Keratinocyte (primary cell): Measurements from ENCODE around the gene MRTFA. TPM values are rescaled to one million over a fixed set of nuclear protein-coding genes. Genes with fewer than 3 reads are reported as not detected.

Source experiments
- DNase-seq: peaks from one replicate; pipeline ENCODE4 v3.0.0-alpha.2; 2011; ENCODE audit warnings: low read depth, missing footprints, low spot score
- FAIRE-seq: peaks from 2 replicates; lab custom pipeline; 2011; peaks lifted over from hg19 to GRCh38; lab: Jason Lieb, UNC
- H2AFZ ChIP-seq: 2 replicates; pipeline ENCODE4 v1.6.0; 2012; ENCODE audit warnings: low read length, control low read depth, inconsistent platforms; ENCODE audit not compliant: control insufficient read depth
- H3K27ac ChIP-seq: 2 replicates; pipeline ENCODE4 v1.5.1; 2011; ENCODE audit warnings: low read length; ENCODE audit not compliant: control insufficient read depth, insufficient read depth
- H3K27me3 ChIP-seq: 3 replicates; pipeline ENCODE4 v1.6.0; 2011; ENCODE audit warnings: low read length; ENCODE audit not compliant: control insufficient read depth, insufficient read depth; ENCODE audit errors: extremely low read depth
- H3K36me3 ChIP-seq, 2 experiments: 2 replicates in 1 of 2; 3 replicates in 1 of 2; pipeline ENCODE4 v1.5.1; 2011; ENCODE audit warnings: low read length in 2 of 2, mild to moderate bottlenecking in 1 of 2; ENCODE audit not compliant: control insufficient read depth in 2 of 2, insufficient read depth in 2 of 2; ENCODE audit errors: extremely low read depth in 1 of 2
- H3K4me1 ChIP-seq: 3 replicates; pipeline ENCODE4 v1.5.1; 2011; ENCODE audit warnings: low read length; ENCODE audit not compliant: control insufficient read depth, insufficient read depth; ENCODE audit errors: extremely low read depth
- H3K4me2 ChIP-seq: 3 replicates; pipeline ENCODE4 v1.6.0; 2011; ENCODE audit warnings: low read depth, low read length; ENCODE audit not compliant: control insufficient read depth, insufficient read depth; ENCODE audit errors: extremely low read depth
- H3K4me3 ChIP-seq, 3 experiments: fragments of 200-600 bp in 1 of 3; sonication (generic) in 1 of 3; 2 replicates in 2 of 3; 3 replicates in 1 of 3; pipeline ENCODE4 v1.5.1; 2011 to 2016; ENCODE audit warnings: low read length in 3 of 3, mild to moderate bottlenecking in 3 of 3, control low read depth in 2 of 3, inconsistent platforms in 1 of 3, low read depth in 1 of 3, mixed read lengths in 1 of 3, mixed run types in 1 of 3, moderate library complexity in 1 of 3; ENCODE audit not compliant: control insufficient read depth in 2 of 3, insufficient read depth in 2 of 3; ENCODE audit errors: extremely low read depth in 1 of 3
- H3K79me2 ChIP-seq: 2 replicates; pipeline ENCODE4 v1.6.0; 2012; ENCODE audit warnings: low read length; ENCODE audit not compliant: control insufficient read depth, insufficient read depth
- H3K9ac ChIP-seq: 3 replicates; pipeline ENCODE4 v1.6.0; 2011; ENCODE audit warnings: low read length; ENCODE audit not compliant: control insufficient read depth, insufficient read depth; ENCODE audit errors: extremely low read depth
- H3K9me1 ChIP-seq: 3 replicates; pipeline ENCODE4 v1.6.0; 2011; ENCODE audit warnings: low read length; ENCODE audit not compliant: control insufficient read depth, insufficient read depth; ENCODE audit errors: extremely low read depth
- H3K9me3 ChIP-seq: 2 replicates; pipeline ENCODE4 v1.5.1; 2012; ENCODE audit warnings: low read depth, low read length; ENCODE audit not compliant: control insufficient read depth
- H4K20me1 ChIP-seq: 3 replicates; pipeline ENCODE4 v1.6.0; 2011; ENCODE audit warnings: low read length; ENCODE audit not compliant: control insufficient read depth, insufficient read depth; ENCODE audit errors: extremely low read depth
- EZH2 ChIP-seq: IDR thresholded peaks from one replicate; pipeline ENCODE4 v1.6.1; 2012; ENCODE audit warnings: inconsistent platforms, mild to moderate bottlenecking, low read length, moderate library complexity
- dilution Hi-C: fragments of 300-500 bp; cut with MboI; formaldehyde crosslinking; loops from one replicate; pipeline ENCODE4 v1.7.0; 2020; ENCODE audit warnings: low sequenced_read_pairs; ENCODE audit not compliant: extremely low pct_ligation_motif_present
- polyA plus RNA-seq, 5 experiments: library from polyadenylated mRNA; depleted of rRNA in 3 of 5; stranded (reverse) in 3 of 5; stranded (forward) in 1 of 5; unstranded in 1 of 5; fragments of >200 nt; gene quantifications; 1 replicate in 1 of 5; 2 replicates in 3 of 5; 3 replicates in 1 of 5; pipeline versions ENCODE4 v1.2.1 to v1.2.3, GENCODE V29; 2011 to 2012; ENCODE audit warnings: missing spikeins in 2 of 5, low read depth in 1 of 5, low replicate concordance in 1 of 5
- TF ChIP-seq, protein P1 (sequence below), 3 experiments: IDR thresholded peaks in 1 of 3; conservative IDR thresholded peaks in 1 of 3; optimal IDR thresholded peaks in 1 of 3; 2 replicates in 2 of 3; 3 replicates in 1 of 3; pipeline versions ENCODE3 to v1.5.1; 2011; ENCODE audit warnings: low read length in 3 of 3, mild to moderate bottlenecking in 3 of 3, moderate library complexity in 2 of 3, control low read depth in 1 of 3, inconsistent platforms in 1 of 3; ENCODE audit not compliant: insufficient read depth in 2 of 3; ENCODE audit errors: extremely low read depth in 1 of 3

Gene MRTFA
- polyA plus RNA-seq, 1 donor (not counting 4 experiments of a cell fraction or from before 2014, with no cell fraction given), result 6.5 TPM

DNA sequence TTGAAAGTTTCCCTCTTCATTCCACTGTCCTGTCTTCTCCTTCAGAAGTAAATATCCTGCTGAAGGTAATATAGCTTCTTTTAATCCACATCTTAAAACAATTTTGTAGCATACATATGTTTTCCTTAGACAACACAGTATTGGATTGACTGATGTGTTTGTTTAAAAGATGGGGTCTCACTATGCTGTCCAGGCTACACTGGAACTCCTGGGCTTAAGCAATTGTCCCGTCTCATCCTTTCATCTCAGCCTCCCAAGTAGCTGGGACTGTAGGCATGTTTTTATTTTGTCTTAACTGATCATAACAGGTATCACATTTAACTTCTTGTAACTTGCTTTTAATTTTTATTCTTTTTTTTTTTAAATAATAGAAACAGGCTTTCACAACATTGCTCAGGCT lies 55.9 kb downstream of the MRTFA start:
- Histone ChIP-seq H3K9ac (no peak overlapping the region), H3K9me1 (no peaks in the 10 kb centered on the region), H3K4me2 (no peak overlapping the region), H3K27ac (no peak overlapping the region), H3K4me1 (no peaks in the 10 kb centered on the region), H3K27me3 (no peaks in the 10 kb centered on the region), H3K9me3 (no peaks in the 10 kb centered on the region), H2AFZ (no peak overlapping the region), H3K79me2 (peaks cover 75% of the 10 kb centered on the region), H3K36me3 (peaks cover 1 to 16% of the 10 kb centered on the region in 2 experiments), H4K20me1 (no peaks in the 10 kb centered on the region), H3K4me3 (no peak overlapping the region)
- FAIRE-seq (no peak), DNase-seq (no peak)
- dilution Hi-C loops, result no loop called here
- TF ChIP-seq EZH2, result no peak
- TF ChIP-seq, protein P1, sequence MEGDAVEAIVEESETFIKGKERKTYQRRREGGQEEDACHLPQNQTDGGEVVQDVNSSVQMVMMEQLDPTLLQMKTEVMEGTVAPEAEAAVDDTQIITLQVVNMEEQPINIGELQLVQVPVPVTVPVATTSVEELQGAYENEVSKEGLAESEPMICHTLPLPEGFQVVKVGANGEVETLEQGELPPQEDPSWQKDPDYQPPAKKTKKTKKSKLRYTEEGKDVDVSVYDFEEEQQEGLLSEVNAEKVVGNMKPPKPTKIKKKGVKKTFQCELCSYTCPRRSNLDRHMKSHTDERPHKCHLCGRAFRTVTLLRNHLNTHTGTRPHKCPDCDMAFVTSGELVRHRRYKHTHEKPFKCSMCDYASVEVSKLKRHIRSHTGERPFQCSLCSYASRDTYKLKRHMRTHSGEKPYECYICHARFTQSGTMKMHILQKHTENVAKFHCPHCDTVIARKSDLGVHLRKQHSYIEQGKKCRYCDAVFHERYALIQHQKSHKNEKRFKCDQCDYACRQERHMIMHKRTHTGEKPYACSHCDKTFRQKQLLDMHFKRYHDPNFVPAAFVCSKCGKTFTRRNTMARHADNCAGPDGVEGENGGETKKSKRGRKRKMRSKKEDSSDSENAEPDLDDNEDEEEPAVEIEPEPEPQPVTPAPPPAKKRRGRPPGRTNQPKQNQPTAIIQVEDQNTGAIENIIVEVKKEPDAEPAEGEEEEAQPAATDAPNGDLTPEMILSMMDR (optimal IDR thresholded peaks at IDR 0.05 in 1 of 3, IDR thresholded peaks at IDR 0.05 in 1 of 3, conservative IDR thresholded peaks at IDR 0.05 in 1 of 3; ENCODE audit: extremely low read depth in 1 of 3, insufficient read depth in 2 of 3, low read length in 3 of 3), result no peak

DNA sequence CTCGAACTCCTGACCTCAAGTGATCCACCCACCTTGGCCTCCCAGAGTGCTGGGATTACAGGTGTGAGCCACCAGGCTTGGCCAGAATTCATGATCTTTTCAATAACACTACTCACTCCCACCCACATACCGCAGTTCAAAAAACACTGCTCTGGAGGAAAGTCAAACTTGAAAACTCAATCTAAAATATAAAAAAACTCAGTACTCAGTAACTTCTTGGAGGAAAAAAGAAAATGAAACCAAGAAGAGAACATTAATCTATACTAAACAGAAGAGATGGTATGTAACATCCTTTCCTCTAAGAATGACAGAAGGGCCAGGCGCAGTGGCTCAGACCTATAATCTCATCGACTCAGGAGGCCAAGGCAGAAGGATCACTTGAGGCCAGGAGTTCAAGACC lies 58.3 kb downstream of the MRTFA start:
- Histone ChIP-seq H3K27me3 (no peaks in the 10 kb centered on the region), H3K36me3 (peaks cover 0 to 7% of the 10 kb centered on the region in 2 experiments), H3K9ac (no peak overlapping the region), H4K20me1 (no peaks in the 10 kb centered on the region), H3K27ac (no peak overlapping the region), H3K9me1 (no peaks in the 10 kb centered on the region), H3K9me3 (no peaks in the 10 kb centered on the region), H3K4me2 (no peak overlapping the region), H3K79me2 (peaks cover 74% of the 10 kb centered on the region), H3K4me3 (no peak overlapping the region), H2AFZ (no peak overlapping the region), H3K4me1 (no peaks in the 10 kb centered on the region)
- FAIRE-seq (no peak), DNase-seq (no peak)
- dilution Hi-C loops, result no loop called here
- TF ChIP-seq, protein P1 (optimal IDR thresholded peaks at IDR 0.05 in 1 of 3, IDR thresholded peaks at IDR 0.05 in 1 of 3, conservative IDR thresholded peaks at IDR 0.05 in 1 of 3; ENCODE audit: extremely low read depth in 1 of 3, insufficient read depth in 2 of 3, low read length in 3 of 3), result no peak
- TF ChIP-seq EZH2, result no peak
